Progenitor cell of endocrine pancreas (in vitro differentiated cells): ENCODE results near the gene OSBP2. TPM values are rescaled to one million over a fixed set of nuclear protein-coding genes. Genes with fewer than 3 reads are reported as not detected.

Experiments
- DNase-seq: peaks from one replicate; pipeline ENCODE4 v3.0.0; 2021; ENCODE audit warnings: low spot score; ENCODE audit not compliant: unreplicated experiment
- H3K27ac Mint-ChIP-seq: 2 replicates; pipeline ENCODE4 v1.8.0; 2021; ENCODE audit warnings: mild to moderate bottlenecking, moderate library complexity, mixed read lengths
- H3K27me3 Mint-ChIP-seq: 2 replicates; pipeline ENCODE4 v1.8.0; 2021; ENCODE audit warnings: mixed read lengths
- H3K36me3 Mint-ChIP-seq: 2 replicates; pipeline ENCODE4 v1.8.0; 2022; ENCODE audit warnings: mixed read lengths; ENCODE audit not compliant: insufficient read depth
- H3K4me1 Mint-ChIP-seq: 2 replicates; pipeline ENCODE4 v1.8.0; 2021; ENCODE audit warnings: low read depth, mixed read lengths
- H3K4me3 Mint-ChIP-seq: 2 replicates; pipeline ENCODE4 v1.8.0; 2021; ENCODE audit warnings: low read depth, mild to moderate bottlenecking, moderate library complexity, mixed read lengths
- H3K9me3 Mint-ChIP-seq: 2 replicates; pipeline ENCODE4 v1.8.0; 2021; ENCODE audit warnings: low read depth, mixed read lengths
- total RNA-seq: library from RNA; stranded (reverse); gene quantifications from 2 replicates; pipeline ENCODE4 v1.2.1, GENCODE V29; 2021
- TF ChIP-seq, protein P1 (sequence below): fragments of 200-600 bp; sonication (generic); IDR thresholded peaks from one replicate; pipeline ENCODE4 v1.5.0; 2021; ENCODE audit warnings: antibody characterized with exemption, mild to moderate bottlenecking; ENCODE audit not compliant: unreplicated experiment

OSBP2 gene
- total RNA-seq, 1 donor from 2014 or later: 8.3 TPM

DNA sequence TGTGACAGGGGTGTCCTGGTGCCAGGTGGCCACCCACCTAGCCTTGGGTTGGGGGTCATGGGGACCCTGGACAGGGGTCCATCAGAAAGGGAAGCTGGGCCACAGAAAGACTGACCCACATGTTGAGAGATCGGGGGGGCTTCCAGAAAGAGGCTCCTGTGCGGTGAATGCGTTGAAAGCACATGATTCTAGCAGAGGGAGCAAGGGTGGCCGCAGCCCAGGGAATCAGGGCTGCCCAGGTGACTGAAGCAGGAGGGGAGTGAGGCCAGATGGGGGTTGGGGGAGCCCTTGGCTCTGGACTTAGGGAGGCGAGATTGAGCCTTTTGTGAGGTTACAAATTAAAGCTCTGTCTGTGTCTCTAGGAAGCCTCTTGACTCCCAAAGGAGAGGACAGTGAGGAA, 193.2 kb downstream of the OSBP2 start:
- Mint-ChIP-seq H3K9me3 (no peaks in the 10 kb centered on the region), H3K27ac (no peak overlapping the region), H3K36me3 (peaks cover 9% of the 10 kb centered on the region), H3K27me3 (peaks cover 3% of the 10 kb centered on the region), H3K4me3 (no peak overlapping the region), H3K4me1 (no peaks in the 10 kb centered on the region)
- no peak for DNase-seq
- TF ChIP-seq, protein P1, sequence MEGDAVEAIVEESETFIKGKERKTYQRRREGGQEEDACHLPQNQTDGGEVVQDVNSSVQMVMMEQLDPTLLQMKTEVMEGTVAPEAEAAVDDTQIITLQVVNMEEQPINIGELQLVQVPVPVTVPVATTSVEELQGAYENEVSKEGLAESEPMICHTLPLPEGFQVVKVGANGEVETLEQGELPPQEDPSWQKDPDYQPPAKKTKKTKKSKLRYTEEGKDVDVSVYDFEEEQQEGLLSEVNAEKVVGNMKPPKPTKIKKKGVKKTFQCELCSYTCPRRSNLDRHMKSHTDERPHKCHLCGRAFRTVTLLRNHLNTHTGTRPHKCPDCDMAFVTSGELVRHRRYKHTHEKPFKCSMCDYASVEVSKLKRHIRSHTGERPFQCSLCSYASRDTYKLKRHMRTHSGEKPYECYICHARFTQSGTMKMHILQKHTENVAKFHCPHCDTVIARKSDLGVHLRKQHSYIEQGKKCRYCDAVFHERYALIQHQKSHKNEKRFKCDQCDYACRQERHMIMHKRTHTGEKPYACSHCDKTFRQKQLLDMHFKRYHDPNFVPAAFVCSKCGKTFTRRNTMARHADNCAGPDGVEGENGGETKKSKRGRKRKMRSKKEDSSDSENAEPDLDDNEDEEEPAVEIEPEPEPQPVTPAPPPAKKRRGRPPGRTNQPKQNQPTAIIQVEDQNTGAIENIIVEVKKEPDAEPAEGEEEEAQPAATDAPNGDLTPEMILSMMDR: no peak

DNA sequence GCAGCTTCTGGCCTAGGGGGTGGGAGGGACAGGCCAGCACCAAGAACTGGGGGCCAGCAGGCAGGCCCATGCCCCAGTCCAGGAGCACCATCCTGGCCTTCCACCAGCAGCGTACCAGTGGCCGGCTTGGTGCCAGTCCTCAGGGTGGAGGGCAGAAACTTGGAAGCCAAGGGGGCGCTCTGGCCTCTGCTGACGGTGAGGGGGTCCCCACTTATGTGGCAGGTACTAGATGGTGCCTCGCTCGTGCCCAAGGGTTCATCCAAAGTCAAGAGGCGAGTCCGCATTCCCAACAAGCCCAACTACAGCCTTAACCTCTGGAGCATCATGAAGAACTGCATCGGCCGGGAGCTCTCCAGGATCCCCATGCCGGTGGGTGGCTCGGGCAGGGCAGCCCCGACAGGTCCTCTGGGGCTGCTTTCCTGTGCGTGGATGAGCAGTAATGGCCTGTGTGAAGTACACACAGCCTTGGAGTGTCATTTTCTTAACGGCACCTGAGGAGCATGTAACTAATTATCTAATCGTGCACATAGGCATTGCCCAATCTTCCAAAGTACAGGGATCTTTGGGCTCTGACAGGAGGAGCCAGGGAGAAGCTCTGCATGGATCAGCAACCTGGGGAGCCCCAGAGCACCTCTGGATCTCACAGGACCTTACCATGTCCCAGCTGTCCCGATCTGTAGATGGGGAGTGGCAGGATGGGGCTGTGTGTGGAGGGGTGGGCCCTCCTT, 194.8 kb downstream of the OSBP2 start:
- no peaks in the 10 kb centered on the region for H3K4me1 Mint-ChIP-seq
- H3K27me3 Mint-ChIP-seq: peaks cover 3% of the 10 kb centered on the region
- DNase-seq: no peak

DNA sequence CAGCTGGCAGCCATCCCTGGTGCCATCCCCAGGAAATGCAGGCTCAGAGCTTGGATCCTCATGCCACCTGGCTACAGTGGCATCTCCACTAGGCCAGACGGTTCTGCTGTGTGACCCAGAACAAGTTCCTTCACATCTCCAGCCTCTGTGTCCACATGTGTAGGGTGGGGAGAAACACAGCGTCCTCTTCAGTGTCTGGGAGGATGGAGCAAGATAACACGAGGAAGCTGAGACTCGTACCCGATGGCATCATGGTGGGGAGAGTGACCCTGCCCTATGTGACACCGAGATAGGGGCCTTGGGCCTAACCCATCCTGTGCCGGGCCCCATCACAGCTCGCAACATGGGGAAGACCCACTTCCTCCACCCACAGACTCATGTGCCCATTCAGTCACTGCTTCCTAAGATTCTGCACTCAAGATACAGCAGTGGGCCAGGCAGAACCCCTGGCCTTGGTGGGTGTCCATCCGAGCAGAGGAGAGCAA, 195.4 kb downstream of the OSBP2 start:
- no peak for DNase-seq
- no peak overlapping the region for H3K4me3 Mint-ChIP-seq
- no peak overlapping the region for H3K27ac Mint-ChIP-seq
- H3K9me3 Mint-ChIP-seq: no peaks in the 10 kb centered on the region
- TF ChIP-seq, protein P1: no peak
- peaks cover 3% of the 10 kb centered on the region for H3K27me3 Mint-ChIP-seq
- peaks cover 11% of the 10 kb centered on the region for H3K36me3 Mint-ChIP-seq
- no peaks in the 10 kb centered on the region for H3K4me1 Mint-ChIP-seq

More for the DNA sequence above, 194.8 kb downstream of the OSBP2 start:
- no peak overlapping the region for H3K27ac Mint-ChIP-seq
- TF ChIP-seq, protein P1: no peak
- no peak overlapping the region for H3K4me3 Mint-ChIP-seq
- H3K9me3 Mint-ChIP-seq: no peaks in the 10 kb centered on the region
- H3K36me3 Mint-ChIP-seq: peaks cover 11% of the 10 kb centered on the region

DNA sequence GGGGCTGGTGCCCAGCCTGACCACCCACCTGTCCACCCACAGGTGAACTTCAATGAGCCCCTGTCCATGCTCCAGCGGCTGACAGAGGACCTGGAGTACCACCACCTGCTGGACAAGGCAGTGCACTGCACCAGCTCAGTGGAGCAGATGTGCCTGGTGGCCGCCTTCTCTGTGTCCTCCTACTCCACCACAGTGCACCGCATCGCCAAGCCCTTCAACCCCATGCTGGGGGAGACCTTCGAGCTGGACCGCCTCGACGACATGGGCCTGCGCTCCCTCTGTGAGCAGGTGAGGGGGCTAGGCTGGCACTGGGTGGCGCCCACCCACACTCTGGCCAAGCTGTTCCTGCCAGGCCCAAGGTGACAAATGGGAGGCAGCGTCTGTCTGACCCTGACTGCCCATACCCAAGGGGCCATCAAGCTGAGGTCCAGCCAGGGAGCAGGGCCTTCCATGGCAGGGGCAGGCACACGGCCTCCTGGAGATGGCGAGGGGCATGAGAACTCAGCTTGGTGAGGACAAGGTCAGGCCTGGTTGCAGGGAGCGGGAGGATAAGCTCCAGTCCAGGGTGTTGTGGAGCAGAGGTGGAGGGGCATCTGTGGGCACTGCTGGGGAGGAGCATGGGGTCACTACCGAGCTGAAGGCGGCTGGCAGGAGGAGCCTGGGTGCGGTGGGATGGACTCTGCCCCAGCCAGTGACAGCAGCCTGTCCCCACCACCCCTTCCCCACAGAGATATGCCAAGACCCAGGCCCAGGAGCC, 196.2 kb downstream of the OSBP2 start:
- H3K27me3 Mint-ChIP-seq: peaks cover 3% of the 10 kb centered on the region
- H3K4me1 Mint-ChIP-seq: no peaks in the 10 kb centered on the region
- H3K27ac Mint-ChIP-seq: no peak overlapping the region
- H3K4me3 Mint-ChIP-seq: no peak overlapping the region
- H3K36me3 Mint-ChIP-seq: peaks cover 11% of the 10 kb centered on the region
- TF ChIP-seq, protein P1: peak; percentile 82
- peak; percentile 51 for DNase-seq
- H3K9me3 Mint-ChIP-seq: no peaks in the 10 kb centered on the region

DNA sequence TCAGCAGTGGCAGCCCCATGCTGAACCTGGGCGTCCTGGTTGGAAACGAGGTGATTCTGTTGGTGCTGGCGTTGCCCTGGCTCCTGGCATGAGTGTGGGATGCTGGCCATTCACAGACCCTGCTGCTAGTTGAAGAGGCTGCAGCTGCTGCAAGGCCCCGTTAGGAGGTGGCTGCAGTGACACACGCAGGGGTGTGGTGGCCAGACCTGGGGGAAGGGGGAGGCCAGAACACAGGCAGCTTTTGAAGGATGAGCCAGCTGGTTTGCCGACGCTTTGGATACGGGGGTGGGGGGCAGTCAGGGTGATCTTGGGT, 196.7 kb downstream of the OSBP2 start:
- Mint-ChIP-seq H3K27me3 (peaks cover 3% of the 10 kb centered on the region), H3K4me1 (no peaks in the 10 kb centered on the region), H3K36me3 (peaks cover 14% of the 10 kb centered on the region), H3K27ac (no peak overlapping the region), H3K9me3 (no peaks in the 10 kb centered on the region), H3K4me3 (no peak overlapping the region)
- no peak for DNase-seq
- TF ChIP-seq, protein P1: no peak
